HG03060 (cell line): ENCODE measurements around the gene KCNJ6.
"Not testable (repeated sequence)": the region's sequence is repeated elsewhere in the genome, so short reads cannot be mapped to it uniquely, and the experiment has no call there.

Experiments used
- ATAC-seq: cut with Tn5 transposase; IDR thresholded peaks from one replicate; pipeline ENCODE4 v1.9.1; 2021; ENCODE audit warnings: low read depth, moderate number of reproducible peaks; ENCODE audit not compliant: unreplicated experiment

The KCNJ6 gene

DNA sequence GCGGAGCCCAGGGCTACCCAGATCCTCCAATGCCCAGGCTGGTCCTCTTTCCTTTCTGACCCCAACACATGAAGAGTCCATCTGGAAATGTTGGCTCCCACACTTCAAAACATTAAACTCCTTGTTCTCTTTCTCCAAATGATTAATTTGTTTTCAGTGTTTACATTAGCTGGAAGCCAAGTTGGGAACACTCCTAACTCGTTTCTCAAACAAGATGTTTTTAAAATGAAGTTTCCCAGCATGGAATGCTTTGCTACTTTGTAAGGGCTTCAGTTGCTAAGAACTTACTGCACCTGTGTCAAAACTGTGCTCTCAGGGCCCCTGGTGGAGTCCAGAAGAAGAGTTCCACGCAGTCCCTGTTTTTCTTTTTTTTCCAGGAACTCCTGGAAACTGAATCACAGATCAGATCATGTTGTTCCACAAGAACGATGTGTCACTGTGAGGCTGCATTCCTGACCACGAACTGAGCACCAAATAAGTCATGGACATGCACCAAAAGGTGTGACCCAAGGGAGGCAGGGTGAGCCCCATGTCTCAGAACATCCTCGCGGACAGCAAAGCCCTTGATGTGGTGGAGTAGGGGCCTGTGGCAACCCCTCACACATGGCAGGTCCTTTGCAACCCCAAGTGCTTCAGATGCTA is 257.3 kb downstream of the KCNJ6 start:
- no peak for ATAC-seq

DNA sequence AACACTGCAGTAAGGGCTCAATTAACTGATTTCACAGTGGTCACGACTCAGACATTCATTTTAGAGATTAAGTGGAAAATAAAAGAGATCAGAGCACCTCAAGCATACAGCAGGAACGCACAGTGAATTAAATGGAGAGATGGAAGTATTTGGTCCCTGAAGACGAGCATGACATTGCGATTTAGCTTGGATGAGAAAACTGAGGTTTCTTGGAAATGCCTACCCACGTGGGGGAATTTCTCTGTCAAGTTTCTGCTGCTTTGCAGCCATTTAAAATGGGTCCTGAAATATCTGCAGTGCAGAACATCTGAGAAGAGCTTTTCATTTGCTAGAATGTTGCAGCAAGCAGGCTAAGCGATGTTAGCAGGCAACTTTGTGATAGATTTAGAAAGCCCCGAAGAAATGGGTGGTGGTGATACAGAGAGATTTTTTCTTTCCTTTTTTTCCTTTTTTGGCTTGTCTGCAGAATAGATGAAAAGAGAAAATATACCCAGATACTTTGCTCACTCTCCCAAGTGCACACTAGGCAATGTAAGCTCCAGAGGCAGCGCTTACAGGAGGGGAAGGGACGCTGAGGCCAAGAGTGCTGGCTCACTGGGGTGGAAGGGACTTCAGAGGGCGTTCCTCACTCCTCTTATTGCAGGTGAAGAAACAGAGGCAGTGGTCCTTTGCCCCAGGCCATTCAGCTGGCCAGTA is 258.0 kb downstream of the KCNJ6 start:
- ATAC-seq: no peak

DNA sequence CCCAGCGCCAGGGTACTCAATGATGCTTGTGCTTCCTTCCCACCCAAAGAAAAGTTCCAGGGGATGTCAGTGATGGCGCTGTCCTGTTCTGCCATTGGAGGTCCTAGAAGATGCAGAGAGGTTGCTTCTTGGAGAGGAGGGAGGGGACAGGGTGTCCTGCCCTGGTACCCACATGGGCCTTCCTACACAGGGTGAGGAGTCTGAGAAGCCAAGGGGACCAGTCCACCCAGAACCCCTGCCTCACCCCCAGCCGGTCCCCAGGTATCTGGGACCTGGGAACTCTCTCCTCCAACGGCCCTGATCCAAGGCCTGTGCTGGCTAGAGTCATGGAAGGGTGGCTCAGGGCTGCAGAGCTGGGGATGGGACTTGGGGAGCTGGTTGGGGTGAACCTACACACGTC is 259.4 kb downstream of the KCNJ6 start:
- ATAC-seq: no peak

- ATAC-seq: no peak
Measured at GRCh38 chr21:37655611-37656300, 260.5 kb downstream of the KCNJ6 start.

GRCh38 chr21:37654596-37654995 is 261.7 kb downstream of the KCNJ6 start:
- ATAC-seq: no peak

- no peak for ATAC-seq
Measured at GRCh38 chr21:37653201-37653600, 263.1 kb downstream of the KCNJ6 start.

- no peak for ATAC-seq
Measured at GRCh38 chr21:37647781-37648180, 268.5 kb downstream of the KCNJ6 start.

GRCh38 chr21:37646761-37647160 is 269.5 kb downstream of the KCNJ6 start:
- ATAC-seq: not testable (repeated sequence)

DNA sequence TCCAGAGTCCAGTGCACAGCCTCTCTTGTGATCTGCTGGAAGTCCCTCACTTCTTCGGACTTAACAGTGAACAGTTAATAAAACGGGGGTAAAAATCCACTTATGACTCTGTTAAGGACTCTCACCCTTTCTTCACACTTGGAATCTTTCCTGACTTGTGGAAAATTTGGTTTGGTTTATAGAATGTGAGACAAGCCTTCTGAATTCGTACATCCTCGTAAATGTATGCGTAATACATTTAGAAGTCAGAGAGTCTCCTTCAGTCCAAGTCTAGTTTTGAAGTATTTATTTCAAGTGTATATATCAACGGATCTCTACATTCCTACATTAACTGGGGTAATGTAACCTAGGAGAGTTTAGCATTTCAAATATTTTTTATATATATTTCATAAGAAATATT is 270.4 kb downstream of the KCNJ6 start:
- ATAC-seq: no peak

- no peak for ATAC-seq
Measured at GRCh38 chr21:37644636-37645035, 271.6 kb downstream of the KCNJ6 start.

- not testable (repeated sequence) for ATAC-seq
Measured at GRCh38 chr21:37643862-37644261, 272.4 kb downstream of the KCNJ6 start.

DNA sequence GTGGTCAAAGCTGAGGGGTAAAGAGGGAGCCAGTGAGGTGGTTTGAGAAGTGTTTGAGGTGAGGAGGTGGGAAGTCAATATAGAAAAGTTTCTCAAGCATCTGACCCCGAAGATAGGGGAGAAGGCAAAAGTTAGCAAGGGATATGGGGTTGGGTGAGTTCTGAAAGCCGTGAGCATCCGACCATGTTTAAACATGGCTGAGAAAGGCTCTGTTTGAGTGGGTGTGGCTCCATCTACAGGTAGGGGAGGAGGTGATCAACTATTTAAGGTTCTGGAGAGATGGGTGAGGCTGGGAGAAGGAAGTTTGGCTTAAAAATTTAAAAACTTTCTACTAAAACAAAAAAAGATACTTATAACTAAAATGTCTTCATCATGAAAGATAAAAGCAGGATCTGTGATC is 273.8 kb downstream of the KCNJ6 start:
- ATAC-seq: no peak

DNA sequence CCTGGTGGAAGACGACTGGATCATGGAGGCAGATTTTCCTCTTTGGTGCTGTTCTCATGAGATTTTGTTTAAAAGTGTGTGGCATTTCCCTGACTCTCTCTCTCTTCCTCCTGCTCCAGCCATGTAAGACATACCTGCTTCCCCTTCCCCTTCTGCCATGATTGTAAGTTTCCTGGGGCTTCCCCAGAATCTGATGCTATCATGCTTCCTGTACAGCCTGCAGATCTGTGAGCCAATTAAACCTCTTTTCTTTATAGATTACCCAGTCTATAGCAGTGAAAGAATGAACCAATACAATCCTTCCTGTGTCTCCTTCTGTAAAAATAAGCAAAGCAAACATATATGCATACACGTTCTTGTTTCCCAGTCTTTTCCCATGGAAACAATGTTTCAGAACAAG is 276.5 kb downstream of the KCNJ6 start:
- no peak for ATAC-seq

DNA sequence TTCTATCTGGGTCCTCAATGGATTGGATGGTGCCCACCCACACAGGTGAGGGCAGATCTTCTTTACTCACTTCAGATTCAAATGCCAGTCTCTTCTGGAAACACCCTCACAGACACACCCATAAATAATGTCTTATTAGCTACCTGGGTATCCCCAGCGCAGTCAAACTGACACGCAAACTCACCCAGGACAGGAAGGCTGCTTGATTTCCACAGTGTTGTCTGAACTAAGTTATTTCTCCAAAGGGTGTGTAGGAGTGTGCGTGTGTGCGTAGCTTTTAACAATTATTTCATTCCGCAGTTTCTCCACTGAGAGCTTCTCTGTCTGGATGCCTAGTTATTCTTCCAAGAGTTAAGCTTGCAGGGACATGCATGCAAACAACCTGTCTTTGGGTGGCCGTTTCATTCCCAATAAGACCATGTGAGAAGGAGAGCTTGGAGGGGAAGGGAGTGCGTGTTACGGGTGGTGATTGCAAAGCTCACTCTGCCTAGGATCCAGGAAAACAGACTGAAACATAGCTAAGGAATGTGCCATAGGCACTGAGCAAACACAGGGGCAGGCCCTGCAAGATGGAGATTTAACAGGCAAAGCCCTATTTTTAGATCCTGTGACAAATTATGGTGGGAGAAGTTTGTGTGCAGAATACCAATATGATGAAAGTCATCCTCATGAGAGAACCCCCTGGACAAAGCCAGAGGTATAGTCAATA is 280.0 kb downstream of the KCNJ6 start:
- no peak for ATAC-seq

- no peak for ATAC-seq
Measured at GRCh38 chr21:37631319-37632117, 284.7 kb downstream of the KCNJ6 start.

DNA sequence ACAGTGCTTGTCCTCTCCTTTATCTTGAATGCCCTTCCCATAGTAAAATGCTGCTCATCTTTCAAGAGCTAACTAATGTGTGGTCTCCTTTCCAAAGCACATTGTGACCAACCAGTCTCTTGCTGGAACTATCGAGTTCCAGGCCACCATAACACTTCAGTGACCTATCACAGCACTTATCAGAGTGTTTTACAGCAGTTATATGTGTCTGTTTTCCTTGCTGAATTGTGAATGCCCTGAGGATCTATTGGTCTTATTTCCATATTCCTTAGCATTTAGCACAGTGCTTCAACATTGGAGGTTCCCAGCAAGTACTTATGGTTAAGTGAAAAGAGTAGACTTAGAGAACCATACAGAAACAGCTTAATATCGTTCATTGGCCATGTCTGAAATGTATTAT is 285.4 kb downstream of the KCNJ6 start:
- no peak for ATAC-seq

DNA sequence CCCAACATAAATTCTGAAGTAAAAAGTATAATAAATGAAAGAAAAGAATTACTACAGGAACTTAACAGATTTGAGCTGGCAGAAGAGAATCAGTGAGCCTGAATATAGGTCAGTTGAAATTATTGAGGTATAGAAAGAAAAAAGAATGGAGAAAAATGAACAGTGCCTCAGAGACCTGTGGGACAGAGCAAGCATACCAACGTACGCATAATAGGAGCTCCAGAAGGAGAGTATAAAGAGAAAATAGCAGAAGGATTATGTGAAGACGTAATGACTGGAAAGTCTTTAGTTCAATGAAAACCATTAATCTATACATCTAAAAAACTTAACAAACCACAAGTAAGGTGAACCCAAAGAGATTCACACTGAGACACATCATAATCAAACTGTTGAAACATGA is 287.9 kb downstream of the KCNJ6 start:
- ATAC-seq: no peak

DNA sequence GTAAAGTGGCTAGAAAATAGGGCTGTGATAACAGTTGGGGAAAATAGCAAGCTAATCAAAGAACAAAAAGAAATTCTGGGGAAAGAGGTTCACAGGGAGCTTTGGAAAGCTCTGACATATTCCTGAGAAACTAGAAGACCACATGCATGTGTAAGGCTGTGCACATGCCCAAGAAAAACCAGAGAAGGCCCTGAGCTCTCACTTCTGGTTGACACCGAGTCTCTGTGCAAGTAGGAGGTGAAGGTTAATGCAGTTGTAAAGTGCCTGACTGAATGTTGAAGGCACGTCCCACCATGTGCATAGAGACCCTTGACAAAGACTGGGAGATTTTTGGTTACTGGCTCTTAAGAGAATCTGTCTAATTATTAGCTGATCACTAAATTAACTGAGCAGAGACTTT is 288.7 kb downstream of the KCNJ6 start:
- ATAC-seq: no peak

DNA sequence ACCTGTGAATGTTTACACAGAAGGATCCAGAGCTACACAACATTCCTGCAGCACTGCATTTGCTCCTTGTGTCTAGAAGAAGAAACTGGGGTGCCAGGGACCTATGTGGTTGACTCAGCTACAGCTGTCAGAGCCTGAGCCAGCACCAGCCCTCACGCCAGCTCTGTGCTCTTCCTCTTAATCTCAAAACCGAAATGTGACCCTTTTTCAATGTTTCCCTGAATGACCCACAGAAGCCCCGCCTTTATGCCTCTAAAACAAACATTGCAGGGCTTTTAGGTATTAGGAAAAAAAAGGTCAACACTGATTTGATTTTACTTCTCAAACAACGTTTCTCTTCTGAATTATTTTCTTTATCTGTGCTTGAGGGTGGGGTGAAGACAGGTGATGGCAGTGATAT is 289.2 kb downstream of the KCNJ6 start:
- ATAC-seq: no peak

DNA sequence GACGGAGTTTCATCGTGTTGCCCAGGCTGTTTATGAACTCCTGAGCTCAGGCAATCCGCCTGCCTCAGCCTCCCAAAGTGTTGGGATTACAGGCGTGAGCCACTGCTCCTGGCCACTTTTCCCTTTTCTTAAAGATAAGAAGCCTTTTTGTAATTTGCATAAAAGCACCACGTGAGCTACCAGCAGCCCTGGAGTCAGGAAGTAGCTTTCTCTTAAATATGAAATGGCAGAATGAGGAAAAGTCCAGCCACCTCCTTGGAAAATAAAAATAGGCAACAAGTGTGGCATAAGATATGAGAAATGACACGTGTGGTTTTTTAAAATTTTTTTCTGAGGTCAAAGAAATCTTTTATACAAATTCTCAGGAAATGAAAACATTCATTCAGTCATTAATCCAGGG is 289.9 kb downstream of the KCNJ6 start:
- no peak for ATAC-seq
